Daoy (cell line): ENCODE measurements around the gene AP5M1. TPM values are rescaled to one million over a fixed set of nuclear protein-coding genes. Genes with fewer than 3 reads are reported as not detected.
"Not testable (repeated sequence)": the region's sequence is repeated elsewhere in the genome, so short reads cannot be mapped to it uniquely, and the experiment has no call there.

Experiments used
- DNase-seq: peaks from one replicate; pipeline ENCODE4 v3.0.0-alpha.2; 2015; ENCODE audit warnings: low read depth
- total RNA-seq: library from RNA; depleted of rRNA; stranded (reverse); fragments of >200 nt; shearing (Covaris generic); gene quantifications from 2 replicates; pipeline ENCODE4 v1.2.3, GENCODE V29; 2014; rRNA removed

AP5M1 gene, protein sequence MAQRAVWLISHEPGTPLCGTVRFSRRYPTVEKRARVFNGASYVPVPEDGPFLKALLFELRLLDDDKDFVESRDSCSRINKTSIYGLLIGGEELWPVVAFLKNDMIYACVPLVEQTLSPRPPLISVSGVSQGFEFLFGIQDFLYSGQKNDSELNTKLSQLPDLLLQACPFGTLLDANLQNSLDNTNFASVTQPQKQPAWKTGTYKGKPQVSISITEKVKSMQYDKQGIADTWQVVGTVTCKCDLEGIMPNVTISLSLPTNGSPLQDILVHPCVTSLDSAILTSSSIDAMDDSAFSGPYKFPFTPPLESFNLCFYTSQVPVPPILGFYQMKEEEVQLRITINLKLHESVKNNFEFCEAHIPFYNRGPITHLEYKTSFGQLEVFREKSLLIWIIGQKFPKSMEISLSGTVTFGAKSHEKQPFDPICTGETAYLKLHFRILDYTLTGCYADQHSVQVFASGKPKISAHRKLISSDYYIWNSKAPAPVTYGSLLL
- 37.0 and 44.6 TPM in 2 replicates for total RNA-seq

DNA sequence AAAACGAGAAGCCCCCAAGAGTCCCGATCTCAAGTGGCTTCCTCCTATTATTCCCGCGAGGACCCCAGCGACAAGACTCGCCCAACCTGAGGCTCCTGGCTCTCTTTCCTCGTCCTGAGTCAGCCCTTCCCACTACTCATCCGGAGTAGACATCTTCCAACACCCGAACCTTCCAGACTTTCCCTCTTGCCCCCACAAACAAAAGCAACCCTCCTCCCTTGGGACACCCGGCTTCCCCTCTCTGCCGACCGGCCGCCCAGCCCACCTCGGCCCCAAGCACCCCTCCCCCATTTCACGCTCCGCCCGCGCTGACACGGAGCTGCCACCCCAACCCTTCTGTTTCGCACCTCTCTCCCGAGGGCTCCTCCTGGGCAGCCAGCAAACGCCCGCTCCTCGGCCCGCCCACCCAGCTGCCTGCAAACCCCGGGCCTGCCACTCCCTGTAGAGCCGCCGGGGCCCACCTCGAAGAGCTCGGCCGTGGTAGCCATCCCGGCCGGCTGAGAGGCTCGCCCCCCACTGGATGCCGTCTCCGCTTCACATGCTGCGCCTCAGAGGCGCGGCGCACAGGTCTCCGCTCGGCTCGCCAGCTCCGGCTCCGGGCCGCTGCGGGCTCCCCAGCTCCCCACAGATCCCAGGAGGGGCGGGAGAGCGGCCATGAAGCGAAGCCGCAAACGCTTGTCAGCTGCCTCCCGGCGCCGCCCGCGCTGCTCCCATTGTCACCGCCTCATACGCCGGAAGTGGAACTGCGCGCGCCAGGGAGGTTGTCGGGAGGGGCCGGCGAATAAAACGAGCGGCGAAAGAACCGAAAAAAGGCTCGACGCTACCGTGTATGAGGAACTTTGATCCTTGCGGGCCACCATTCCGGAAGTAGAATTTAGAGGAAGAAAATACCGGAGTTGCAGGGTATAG is at the start of gene AP5M1, which contains the start of gene EXOC5:
Gene AP5M1 (plus strand): TSS at position 811 of the 909 bp plus-strand sequence. CDS start 344 bp downstream, outside the sequence.
Gene EXOC5 (minus strand): TSS at position 745 of the 909 bp plus-strand sequence. CDS start 257 bp downstream, at position 488.
- DNase-seq = peak; percentile 97

DNA sequence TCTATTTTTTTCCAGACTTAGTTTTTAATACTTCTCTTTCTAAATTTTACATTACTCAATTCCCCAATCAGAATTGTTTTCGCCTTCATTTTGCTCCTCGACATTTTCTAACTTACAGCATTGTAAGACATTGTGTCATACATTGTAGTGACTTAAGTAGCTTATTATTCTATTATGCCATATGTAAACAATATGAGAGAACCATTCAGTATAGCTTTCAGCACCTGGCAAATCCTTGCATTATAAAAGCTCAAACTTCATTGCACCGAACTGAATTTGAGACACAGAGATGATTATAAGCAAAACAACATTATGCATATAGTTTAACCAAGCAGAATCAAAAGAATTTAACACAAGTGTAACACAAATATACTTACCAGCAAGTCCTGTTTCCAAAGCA is 46.8 kb upstream of the AP5M1 start:
- no peak for DNase-seq

DNA sequence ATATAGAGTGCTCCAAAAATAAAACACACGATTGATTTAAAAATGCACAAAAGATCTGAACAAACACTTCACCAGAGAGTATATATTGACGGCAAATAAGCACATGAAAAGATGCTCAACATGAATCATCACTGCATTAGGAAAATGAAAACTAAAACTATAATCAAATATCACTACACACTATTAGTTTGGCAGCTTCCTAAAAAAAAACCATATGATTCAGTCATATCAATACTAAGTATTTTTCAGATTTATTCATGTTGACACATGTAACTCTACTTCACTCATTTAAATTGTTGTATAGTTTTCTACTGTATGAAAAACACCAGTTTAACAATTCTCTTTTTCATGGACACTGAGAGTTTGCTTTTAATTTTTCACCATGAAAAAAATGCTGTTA is 41.7 kb upstream of the AP5M1 start:
- no peak for DNase-seq

DNA sequence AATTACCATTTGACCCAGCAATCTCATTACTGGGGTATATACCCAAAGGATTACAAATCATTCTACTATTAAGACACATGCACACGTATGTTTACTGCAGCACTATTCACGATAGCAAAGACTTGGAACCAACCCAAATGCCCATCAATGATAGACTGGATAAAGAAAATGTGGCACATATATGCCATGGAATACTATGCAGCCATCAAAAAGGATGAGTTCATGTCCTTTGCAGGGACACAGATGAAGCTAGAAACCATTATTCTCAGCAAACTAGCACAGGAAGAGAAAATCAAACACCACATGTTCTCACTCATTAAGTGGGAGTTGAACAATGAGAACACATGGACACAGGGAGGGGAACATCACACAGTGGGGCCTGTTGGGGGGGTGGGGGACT is 40.5 kb upstream of the AP5M1 start:
- not testable (repeated sequence) for DNase-seq

DNA sequence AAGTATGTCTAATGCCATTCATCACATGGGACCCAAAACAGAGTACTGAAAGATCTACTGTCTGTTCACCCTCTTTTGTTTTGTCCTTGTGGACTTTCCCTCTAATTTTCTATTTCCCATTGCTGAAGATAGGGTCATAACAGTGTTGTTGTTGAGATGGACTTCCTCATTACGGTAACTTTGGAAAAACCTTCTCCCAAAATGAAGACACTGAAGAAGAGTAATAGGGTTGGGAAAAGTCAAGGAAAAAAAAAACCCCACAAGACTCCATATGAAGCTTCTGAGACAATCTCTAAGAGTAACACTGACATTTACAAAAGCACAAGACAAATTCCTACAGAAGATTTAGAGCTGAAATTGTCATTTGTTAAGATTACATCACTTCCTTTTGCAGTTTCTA is 36.8 kb upstream of the AP5M1 start:
- no peak for DNase-seq

DNA sequence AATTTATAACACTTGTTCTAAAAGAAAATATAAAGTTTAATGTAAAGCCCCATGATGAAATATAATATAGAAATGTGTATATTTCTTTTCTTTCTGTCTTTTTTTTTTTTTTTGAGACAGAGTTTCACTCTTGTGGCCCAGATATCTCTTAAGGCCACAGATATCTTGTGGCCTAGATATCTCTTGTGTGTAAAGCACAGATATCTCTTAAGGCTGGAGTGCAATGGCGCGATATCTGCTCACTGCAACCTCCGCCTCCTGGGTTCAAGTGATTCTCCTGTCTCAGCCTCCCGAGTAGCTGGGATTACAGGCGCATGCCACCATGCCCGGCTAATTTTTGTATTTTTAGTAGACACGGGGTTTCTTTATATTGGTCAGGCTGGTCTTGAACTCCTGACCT is 28.7 kb upstream of the AP5M1 start:
- not testable (repeated sequence) for DNase-seq

DNA sequence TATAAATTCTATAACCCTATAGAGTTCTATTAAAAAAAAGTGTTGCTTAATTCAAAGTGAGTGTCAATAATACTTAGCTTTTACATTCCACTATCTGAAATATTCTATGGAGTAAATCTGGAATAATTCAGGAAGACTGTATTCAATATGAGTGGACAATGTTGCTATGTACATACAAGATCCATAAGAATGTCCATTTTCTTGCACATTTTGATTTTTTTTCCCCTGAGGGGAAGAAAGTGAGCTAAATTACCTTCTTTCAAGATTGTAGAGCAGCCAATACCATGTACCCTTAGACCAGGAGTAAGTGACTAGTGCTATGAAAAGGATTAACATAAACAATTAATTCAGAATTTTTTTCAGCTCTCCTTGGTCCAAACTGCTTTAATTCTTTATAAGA is 25.5 kb upstream of the AP5M1 start:
- DNase-seq = no peak

DNA sequence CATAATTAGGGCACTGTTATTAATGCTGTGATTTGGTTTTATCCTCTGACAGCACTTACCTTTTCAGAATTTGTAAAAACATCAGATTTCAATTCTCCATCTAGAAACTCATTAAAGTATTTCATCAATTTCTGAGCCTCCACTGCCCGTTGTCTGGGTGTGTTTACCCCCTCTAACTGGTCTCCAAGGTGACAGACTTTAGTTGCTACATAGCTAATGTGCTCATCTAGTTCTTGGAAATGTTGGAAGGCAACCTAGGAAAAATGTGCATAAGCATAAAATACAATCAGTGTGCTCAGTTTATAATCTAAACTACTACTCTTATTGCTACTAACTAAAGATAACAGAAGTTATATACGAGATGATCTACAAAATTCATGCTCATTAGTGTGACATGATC is 24.7 kb upstream of the AP5M1 start:
- DNase-seq = no peak

DNA sequence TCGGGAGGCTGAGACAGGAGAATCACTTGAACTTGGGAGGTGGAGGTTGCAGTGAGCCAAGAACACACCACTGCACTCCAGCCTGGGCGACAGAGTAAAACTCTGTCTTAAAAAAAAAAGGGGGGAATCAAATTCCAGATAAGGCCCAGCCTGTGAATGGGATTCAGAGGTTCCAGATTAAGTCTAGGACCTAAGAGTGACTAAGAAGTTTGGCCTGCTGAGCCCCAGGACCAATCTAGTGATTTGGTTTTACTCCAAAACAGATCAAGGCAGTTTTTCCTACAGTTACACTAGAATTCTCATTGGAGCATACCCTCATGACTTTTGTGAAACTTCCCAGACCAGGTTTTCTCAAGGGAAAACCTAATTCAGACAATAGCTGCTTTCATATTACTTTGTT is 22.8 kb upstream of the AP5M1 start:
- DNase-seq = no peak

DNA sequence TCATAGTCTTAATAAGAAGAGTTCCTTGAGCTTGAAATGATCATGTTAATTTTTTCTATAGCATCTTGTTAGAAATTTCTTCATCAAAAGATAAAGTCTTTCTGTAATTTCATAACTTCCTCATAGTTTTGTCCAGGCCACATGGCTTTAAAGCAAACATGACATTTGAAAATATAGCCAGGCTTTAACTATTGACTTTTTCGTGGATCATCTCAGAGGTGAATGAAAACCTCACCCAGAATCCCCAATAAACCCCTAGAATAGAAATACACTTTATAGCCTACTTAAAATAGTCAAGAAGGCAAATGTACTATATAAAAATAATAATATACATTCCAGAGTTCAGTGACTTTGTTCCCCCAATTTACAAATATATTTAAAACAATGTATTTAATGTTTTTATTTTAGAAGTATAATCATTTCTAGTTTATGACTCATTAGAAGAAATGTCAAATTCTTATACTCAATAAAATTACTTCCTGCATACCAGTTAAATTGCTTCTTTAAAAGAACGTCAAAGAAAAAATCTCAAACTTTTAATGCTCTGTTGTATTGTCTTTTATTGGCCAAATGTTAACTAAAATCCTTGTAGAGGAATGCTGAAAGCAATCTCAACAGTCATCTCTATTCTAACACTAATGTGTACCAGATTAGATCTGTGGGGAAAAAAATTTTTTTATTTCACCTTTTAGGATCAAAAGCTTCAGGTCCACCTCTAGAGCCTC is 21.7 kb upstream of the AP5M1 start:
- no peak for DNase-seq

DNA sequence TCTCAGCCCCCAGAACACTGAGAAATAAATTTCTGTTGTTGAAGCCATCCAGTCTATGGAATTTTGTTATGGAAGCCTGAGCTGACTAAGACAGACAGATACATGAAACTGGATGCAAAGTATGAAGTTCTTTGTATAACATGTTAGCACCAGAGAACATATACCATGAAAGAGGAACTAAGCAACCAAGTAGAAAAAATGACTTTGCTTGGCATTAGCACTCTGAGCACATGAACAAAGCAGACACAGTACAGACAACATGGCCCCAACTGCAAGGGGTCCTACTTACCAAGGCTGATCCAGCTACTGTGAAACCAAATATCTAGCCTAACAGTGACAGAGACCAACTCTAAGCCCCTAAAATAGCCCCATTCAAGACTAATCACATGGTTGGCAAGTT is 13.9 kb upstream of the AP5M1 start:
- DNase-seq = no peak

DNA sequence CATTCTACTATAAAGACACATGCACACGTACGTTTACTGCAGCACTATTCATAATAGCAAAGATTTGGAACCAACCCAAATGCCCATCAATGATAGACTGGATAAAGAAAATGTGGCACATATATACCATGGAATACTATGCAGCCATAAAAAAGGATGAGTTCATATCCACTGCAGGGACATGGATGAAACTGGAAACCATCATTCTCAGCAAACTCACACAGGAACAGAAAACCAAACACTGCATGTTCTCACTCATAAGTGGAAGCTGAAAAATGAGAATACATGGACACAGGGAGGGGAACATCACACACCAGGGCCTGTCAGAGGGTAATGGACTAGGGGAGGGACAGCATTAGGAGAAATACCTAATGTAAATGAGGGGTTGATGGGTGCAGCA is 10.6 kb upstream of the AP5M1 start:
- DNase-seq = not testable (repeated sequence)

DNA sequence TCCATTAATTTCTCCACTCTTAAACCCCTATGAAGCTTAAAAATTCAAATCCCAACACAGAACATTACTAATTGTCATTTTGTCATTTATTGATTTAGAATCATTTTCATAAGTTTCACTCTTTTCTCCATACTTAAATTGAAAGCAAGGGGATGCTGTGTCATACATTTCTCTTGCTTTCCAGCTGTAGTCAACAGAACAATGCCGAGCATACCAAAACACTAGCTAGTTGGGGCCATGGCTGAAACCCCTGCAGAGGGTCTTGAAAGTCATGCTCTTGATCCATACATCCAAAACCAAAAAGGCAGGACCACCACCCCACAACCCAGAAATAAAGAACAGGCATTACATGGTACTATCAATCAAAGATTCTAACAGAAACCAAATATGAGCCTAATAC is 9.1 kb upstream of the AP5M1 start:
- DNase-seq = no peak

DNA sequence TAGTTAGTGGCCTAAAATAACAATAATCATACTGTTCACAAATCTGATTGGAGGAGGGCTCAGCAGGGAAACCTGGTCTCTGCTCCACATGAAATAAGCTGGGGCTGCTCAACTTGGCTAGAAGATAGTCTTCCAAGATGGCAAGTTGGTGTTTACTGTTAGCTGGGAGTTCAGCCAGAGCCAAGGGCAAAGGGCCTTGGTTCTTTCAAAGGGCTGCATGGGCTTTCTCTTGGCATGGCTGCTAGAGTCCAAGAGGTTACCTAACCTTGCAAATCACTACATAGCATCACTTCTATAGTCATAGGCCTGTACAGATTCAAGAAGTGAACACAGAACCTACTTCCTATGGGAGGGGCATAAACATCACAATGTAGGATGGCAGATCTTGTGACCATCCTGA is 7.2 kb upstream of the AP5M1 start:
- no peak for DNase-seq

DNA sequence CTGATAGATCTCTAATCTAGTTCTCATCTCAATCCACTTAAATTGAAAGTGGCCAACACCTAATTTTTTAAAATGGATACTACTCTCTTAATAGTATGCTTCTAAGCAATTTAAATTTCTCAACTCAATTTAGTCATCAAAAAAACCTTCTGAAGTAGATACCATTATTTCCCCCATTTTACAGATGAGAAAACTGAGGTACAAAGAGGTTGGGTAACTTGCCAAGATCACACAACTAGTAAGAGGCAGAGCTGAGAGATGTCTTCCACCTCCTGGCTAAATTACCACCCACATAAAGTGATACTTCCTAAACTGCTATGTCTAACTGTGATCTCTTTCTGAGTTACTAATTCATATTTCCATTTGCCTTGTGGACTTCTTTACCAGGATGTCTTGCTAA is 6.7 kb upstream of the AP5M1 start:
- no peak for DNase-seq

DNA sequence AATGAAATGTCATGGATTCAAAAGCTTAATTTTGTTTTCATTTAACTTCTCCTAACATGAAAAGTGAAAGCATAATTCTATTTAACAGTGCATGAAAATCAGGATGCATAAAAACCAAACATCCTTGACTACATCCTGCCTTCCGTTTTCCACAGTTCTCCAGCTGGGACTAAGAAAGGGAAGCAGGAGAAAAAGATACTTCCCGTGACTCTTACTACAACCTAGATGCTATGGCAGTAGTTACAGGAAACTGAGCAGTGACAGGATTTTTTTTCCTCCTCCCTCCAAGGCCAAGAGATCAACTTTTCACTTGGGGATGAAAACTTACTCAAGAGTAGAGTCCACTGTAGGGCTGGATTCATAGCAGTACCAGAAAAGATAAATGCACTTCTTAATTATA is 2.7 kb upstream of the AP5M1 start:
- DNase-seq = peak; percentile 5

DNA sequence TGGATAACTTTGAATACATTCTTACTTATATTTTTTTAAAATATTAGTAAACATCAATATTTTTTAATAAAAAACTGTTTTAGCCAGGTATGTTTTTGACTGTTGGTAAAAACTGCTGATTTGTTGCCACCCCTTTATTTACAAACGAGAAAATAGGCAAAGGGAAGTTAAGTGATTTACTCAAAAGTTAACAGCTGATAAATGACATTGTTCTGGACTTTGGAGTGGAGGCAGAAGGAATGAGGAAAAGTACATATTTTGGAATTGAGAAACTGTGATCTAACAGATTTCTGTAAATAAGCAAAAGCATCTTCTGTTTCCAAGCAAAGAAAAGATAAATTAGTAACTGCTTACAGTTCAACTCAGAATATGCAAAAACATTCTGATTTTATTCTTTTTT is 4.5 kb downstream of the AP5M1 start:
- DNase-seq = no peak

DNA sequence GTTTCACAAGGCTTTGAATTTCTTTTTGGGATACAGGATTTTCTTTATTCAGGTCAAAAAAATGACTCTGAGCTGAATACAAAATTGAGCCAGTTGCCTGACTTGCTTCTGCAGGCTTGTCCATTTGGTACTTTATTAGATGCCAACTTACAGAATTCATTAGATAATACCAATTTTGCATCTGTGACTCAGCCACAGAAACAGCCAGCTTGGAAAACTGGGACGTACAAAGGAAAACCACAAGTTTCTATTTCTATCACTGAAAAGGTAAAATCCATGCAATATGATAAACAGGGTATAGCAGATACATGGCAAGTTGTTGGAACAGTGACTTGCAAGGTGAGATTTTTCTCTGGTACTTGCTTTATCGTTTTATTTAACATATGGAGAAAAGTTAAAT is 5.8 kb downstream of the AP5M1 start:
- DNase-seq = no peak

DNA sequence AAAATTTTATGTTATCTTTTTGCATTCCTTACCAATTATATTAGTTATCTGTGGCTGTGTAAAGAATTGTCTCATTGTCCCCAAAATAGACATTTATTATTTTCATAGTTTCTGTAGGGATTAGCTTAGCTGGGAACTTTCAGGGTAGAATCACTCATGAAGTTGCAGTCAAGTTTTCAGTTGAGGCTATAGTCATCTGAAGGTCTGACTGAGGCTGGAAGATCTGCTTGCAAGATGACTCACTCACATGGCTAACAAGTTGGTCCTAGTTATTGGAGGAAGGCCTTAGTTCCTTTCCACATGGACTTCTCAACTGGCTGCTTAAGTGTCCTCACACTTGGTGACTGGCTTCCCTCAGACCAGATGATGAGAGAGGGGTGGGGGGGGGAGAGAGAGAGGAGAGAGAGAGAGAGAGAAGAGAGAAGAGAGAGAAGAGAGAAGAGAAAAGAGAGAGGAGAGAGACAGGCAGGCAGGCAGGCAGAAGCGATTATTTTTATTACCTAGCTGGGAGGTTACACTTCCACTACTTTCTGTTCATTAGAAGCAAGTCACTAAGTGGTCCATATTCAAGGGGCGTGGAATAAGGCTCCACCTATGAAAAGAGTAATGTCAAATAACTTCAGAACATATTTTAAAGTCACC is 6.4 kb downstream of the AP5M1 start:
- no peak for DNase-seq

DNA sequence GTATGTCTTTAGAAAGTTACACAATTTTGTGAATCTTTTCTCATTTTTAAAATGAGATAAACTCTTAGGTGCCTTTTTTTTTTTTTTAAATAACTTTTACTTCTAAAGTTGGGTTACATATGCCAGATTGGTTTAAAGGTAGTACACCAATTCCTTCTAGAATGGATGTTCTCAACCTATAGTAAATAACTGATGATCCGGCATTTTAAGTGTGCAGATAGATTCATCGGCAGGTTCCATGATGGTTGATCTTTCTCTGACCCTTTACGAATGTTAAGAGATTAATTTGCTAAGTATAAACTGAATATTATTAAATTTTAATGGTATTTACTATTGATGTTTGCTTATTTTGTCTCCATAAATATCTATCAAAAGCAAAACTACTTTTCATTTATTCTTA is 8.3 kb downstream of the AP5M1 start:
- no peak for DNase-seq

DNA sequence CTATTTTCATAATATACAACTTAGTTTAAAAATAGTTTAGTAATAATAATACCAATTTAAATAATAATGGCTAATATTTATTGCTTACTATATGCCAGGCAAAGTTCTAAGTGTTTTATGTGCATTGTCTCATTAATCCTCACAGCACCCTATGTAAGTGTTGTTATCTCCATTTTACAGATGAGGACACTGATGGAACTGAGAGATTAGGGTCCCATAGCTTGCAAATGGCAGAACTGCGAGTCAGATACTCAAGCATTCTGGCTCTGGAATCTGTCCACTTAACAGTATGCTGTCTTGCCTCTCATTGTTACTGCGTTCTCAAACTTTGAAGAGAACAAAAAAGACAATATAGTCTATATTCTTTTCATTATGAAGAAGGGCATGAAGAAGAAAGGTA is 19.0 kb downstream of the AP5M1 start:
- no peak for DNase-seq
